K562 (cell line): ENCODE measurements around the gene CCDC69. TPM values are rescaled to one million over a fixed set of nuclear protein-coding genes. Genes with fewer than 3 reads are reported as not detected.

Experiments
- ATAC-seq: fragments of 200-7000 bp; cut with Tn5 transposase; 3 replicates; pipeline ENCODE4 v1.9.1; 2020; ENCODE audit warnings: moderate library complexity
- BruUV-seq: library from RNA; stranded (reverse); fragments of 400-500 nt; replicated peaks from 2 replicates; lab custom pipeline; 2021; lab: Mats Ljungman, UMichigan
- CTCF ChIA-PET: fragments of 300-600 bp; formaldehyde crosslinking; extraction: SDS; loops from one replicate; lab custom pipeline; 2021; ENCODE audit warnings: low intra/inter-chr PET ratio; lab: Yijun Ruan, JAX
- POLR2A ChIA-PET: fragments of 300-600, 350-650 bp; sonication (Branson Sonifier 250); formaldehyde crosslinking; extraction: SDS; loops from one replicate; lab custom pipeline; 2021; ENCODE audit warnings: antibody characterized with exemption, inconsistent platforms; lab: Yijun Ruan, JAX
- DNase-seq, 4 experiments: peaks; one replicate each; pipeline versions ENCODE4 v3.0.0 to v3.0.0-alpha.2; 2011 to 2018; ENCODE audit warnings: low spot score in 3 of 4, mixed read lengths in 3 of 4; ENCODE audit errors: extremely low read depth in 1 of 4
- FAIRE-seq: peaks from 2 replicates; lab custom pipeline; 2011; peaks lifted over from hg19 to GRCh38; lab: Jason Lieb, UNC
- H2AFZ ChIP-seq: 2 replicates; pipeline ENCODE4 v1.6.0; 2011; ENCODE audit warnings: low read depth, low read length, control low read depth, inconsistent platforms
- H3K27ac ChIP-seq: fragments of 200-600 bp; 3 replicates; pipeline ENCODE4 v1.8.0; 2011; ENCODE audit warnings: low read depth, mild to moderate bottlenecking, control low read depth, inconsistent platforms, low read length, moderate library complexity, mixed read lengths; ENCODE audit errors: extremely low read depth
- H3K27me3 ChIP-seq, 2 experiments: fragments of 300-600 bp in 1 of 2; 2 replicates in 1 of 2; 3 replicates in 1 of 2; pipeline versions ENCODE4 v1.6.0 to v1.8.0; 2011; ENCODE audit warnings: inconsistent platforms in 2 of 2, low read length in 2 of 2, mild to moderate bottlenecking in 1 of 2, mixed read lengths in 1 of 2, moderate library complexity in 1 of 2; ENCODE audit not compliant: control insufficient read depth in 2 of 2, insufficient read depth in 2 of 2
- H3K36me3 ChIP-seq: fragments of 300-600 bp; 3 replicates; pipeline ENCODE4 v1.8.0; 2011; ENCODE audit warnings: mild to moderate bottlenecking, low read length, inconsistent platforms; ENCODE audit not compliant: control insufficient read depth, insufficient read depth
- H3K4me1 ChIP-seq, 2 experiments: fragments of 200-600 bp in 1 of 2; replicated peaks in 1 of 2; 2 replicates in 1 of 2; 3 replicates in 1 of 2; pipeline versions ENCODE4 v1.5.1 to v1.8.0; 2011; ENCODE audit warnings: inconsistent platforms in 2 of 2, low read length in 2 of 2, mild to moderate bottlenecking in 1 of 2, mixed read lengths in 1 of 2, moderate library complexity in 1 of 2; ENCODE audit not compliant: control insufficient read depth in 2 of 2, insufficient read depth in 2 of 2
- H3K4me2 ChIP-seq: 2 replicates; pipeline ENCODE4 v1.6.1; 2011; ENCODE audit warnings: low read length, control low read depth, inconsistent platforms, mixed read lengths; ENCODE audit not compliant: insufficient read depth
- H3K4me3 ChIP-seq: fragments of 200-600 bp; sonication (generic), shearing (Covaris generic); 2 replicates; pipeline ENCODE4 v1.5.1; 2016; ENCODE audit warnings: control low read depth, inconsistent platforms
- H3K79me2 ChIP-seq: fragments of 200-600 bp; 3 replicates; pipeline ENCODE4 v1.8.0; 2011; ENCODE audit warnings: low read length, inconsistent platforms; ENCODE audit not compliant: control insufficient read depth, insufficient read depth
- H3K9ac ChIP-seq, 2 experiments: 2 replicates each; pipeline versions ENCODE4 v1.6.0 to v1.6.1; 2011; ENCODE audit warnings: low read depth in 2 of 2, low read length in 2 of 2, control low read depth in 1 of 2, inconsistent platforms in 1 of 2, mild to moderate bottlenecking in 1 of 2, mixed read lengths in 1 of 2; ENCODE audit not compliant: insufficient read depth in 1 of 2
- H3K9me1 ChIP-seq: one replicate; pipeline ENCODE4 v1.6.0; 2011; ENCODE audit warnings: inconsistent platforms, mild to moderate bottlenecking, low read length, moderate library complexity; ENCODE audit not compliant: control insufficient read depth, insufficient read depth
- H3K9me3 ChIP-seq: replicated peaks from 2 replicates; pipeline ENCODE4 v1.5.1; 2011; ENCODE audit warnings: low read depth, low read length, inconsistent platforms; ENCODE audit not compliant: control insufficient read depth, insufficient read depth
- H4K20me1 ChIP-seq: replicated peaks from 2 replicates; pipeline ENCODE4 v1.6.1; 2011; ENCODE audit warnings: low read length, inconsistent platforms, mixed read lengths; ENCODE audit not compliant: control insufficient read depth, insufficient read depth
- HEY1 ChIP-seq: fragments of 250-450 bp; sonication (Bioruptor Pico); IDR thresholded peaks from 2 replicates; pipeline ENCODE4 v1.5.0; 2020; ENCODE audit warnings: mild to moderate bottlenecking, moderate library complexity, borderline replicate concordance
- HMG20A ChIP-seq: fragments of 450-650 bp; formaldehyde crosslinking; conservative IDR thresholded peaks from 2 replicates; pipeline ENCODE4 v1.4.0; 2020; ENCODE audit warnings: mild to moderate bottlenecking, mixed read lengths
- ILF3 ChIP-seq: fragments of 450-650 bp; IDR thresholded peaks from 2 replicates; pipeline ENCODE4 v1.6.1; 2018; ENCODE audit warnings: antibody characterized with exemption, mild to moderate bottlenecking, moderate library complexity, borderline replicate concordance
- MAFK ChIP-seq: IDR thresholded peaks from 2 replicates; pipeline ENCODE4 v1.6.1; 2011; ENCODE audit warnings: low read length, improper control_type of control experiment
- MCM7 ChIP-seq, 2 experiments: fragments of 450-650 bp; IDR thresholded peaks; 2 replicates each; pipeline ENCODE4 v1.6.1; 2016 to 2018
- MTA3 ChIP-seq: fragments of 450-650 bp; formaldehyde crosslinking; IDR thresholded peaks from 2 replicates; pipeline ENCODE4 v1.6.1; 2017; ENCODE audit warnings: mild to moderate bottlenecking, borderline replicate concordance
- POLR2G ChIP-seq: fragments of 200-400 bp; formaldehyde crosslinking; IDR thresholded peaks from 2 replicates; pipeline ENCODE4 v1.6.1; 2017; ENCODE audit warnings: low read depth, mild to moderate bottlenecking, antibody characterized with exemption, low read length, moderate library complexity
- RBM25 ChIP-seq: fragments of 200-400 bp; formaldehyde crosslinking; IDR thresholded peaks from 2 replicates; pipeline ENCODE4 v1.6.1; 2018; ENCODE audit warnings: low read length, low read depth, moderate library complexity; ENCODE audit not compliant: severe bottlenecking
- TAF1 ChIP-seq: IDR thresholded peaks from 2 replicates; pipeline ENCODE4 v1.6.1; 2011; ENCODE audit warnings: mild to moderate bottlenecking, low read length, moderate library complexity; ENCODE audit not compliant: insufficient read depth, control insufficient read depth, severe bottlenecking; ENCODE audit errors: extremely low read depth
- ZBTB7A ChIP-seq: IDR thresholded peaks from 2 replicates; pipeline ENCODE4 v1.6.1; 2011; ENCODE audit warnings: low read depth, mild to moderate bottlenecking, low read length, moderate library complexity, borderline replicate concordance; ENCODE audit not compliant: control insufficient read depth
- ZFP36 ChIP-seq: fragments of 150-350 bp; IDR thresholded peaks from 2 replicates; pipeline ENCODE4 v1.6.1; 2018; ENCODE audit warnings: low read length, low read depth; ENCODE audit not compliant: partially characterized antibody
- ZNF444 ChIP-seq: fragments of 250-450 bp; sonication (Bioruptor Pico); IDR thresholded peaks from 2 replicates; pipeline ENCODE4 v1.4.0; 2020; ENCODE audit warnings: mild to moderate bottlenecking, moderate library complexity
- ZNF764 ChIP-seq: fragments of 250-450 bp; sonication (Bioruptor Pico); IDR thresholded peaks from 2 replicates; pipeline ENCODE4 v1.4.0; 2020; ENCODE audit warnings: low read depth, mild to moderate bottlenecking, moderate library complexity
- WGBS: fragments of 100-300 bp; shearing (Covaris generic); methylation state at CpG from one replicate; pipeline ENCODE4 v1.1.6; 2016; ENCODE audit warnings: low coverage, mixed read lengths; ENCODE audit not compliant: insufficient coverage; ENCODE audit errors: missing lambda C conversion rate; 5-methylcytosine and 5-hydroxymethylcytosine counted together
- in situ Hi-C: fragments of 300-500 bp; cut with MboI; formaldehyde crosslinking; loops from 4 replicates; pipeline ENCODE4 v1.15.0; 2018; ENCODE audit warnings: inconsistent platforms, mixed read lengths
- intact Hi-C: fragments of 100-400 bp; cut with micrococcal nuclease; formaldehyde crosslinking; loops from 2 replicates; pipeline ENCODE4 v1.14.2; 2022
- polyA plus RNA-seq, 8 experiments: library from polyadenylated mRNA; depleted of rRNA in 4 of 8; stranded (reverse) in 5 of 8; unstranded in 3 of 8; fragments of >200 nt; fragmentation: Nextera tagmentation in 2 of 8; fragmentation: Illumina TruSeq in 1 of 8; extraction: Ambion mirVana in 2 of 8; extraction: Trizol in 1 of 8; gene quantifications; 2 replicates each; pipeline versions ENCODE4 v1.2.1 to v1.2.3, GENCODE V29; 2011 to 2014; ENCODE audit warnings: inconsistent platforms in 1 of 8, missing spikeins in 1 of 8
- total RNA-seq, 7 experiments: library from RNA; depleted of rRNA in 6 of 7; stranded (reverse); fragments of >200 nt in 6 of 7; fragmentation: Illumina TruSeq in 2 of 7; extraction: Trizol in 2 of 7; gene quantifications; 2 replicates each; pipeline versions ENCODE4 v1.2.1 to v1.2.3, GENCODE V29; 2011 to 2021; ENCODE audit warnings: low replicate concordance in 1 of 7
- TF ChIP-seq, protein P1 (sequence below): sonication (generic); formaldehyde crosslinking; IDR thresholded peaks from 2 replicates; pipeline ENCODE4 v1.9.0; 2022; ENCODE audit warnings: mild to moderate bottlenecking, missing genetic modification reagents

The CCDC69 gene
- total and polyA plus RNA-seq, 9 of the 15 experiments (the other 6 are each of a cell fraction or from before 2014, with no cell fraction given), result 0.65 to 12.2 (median 7.6) TPM

DNA sequence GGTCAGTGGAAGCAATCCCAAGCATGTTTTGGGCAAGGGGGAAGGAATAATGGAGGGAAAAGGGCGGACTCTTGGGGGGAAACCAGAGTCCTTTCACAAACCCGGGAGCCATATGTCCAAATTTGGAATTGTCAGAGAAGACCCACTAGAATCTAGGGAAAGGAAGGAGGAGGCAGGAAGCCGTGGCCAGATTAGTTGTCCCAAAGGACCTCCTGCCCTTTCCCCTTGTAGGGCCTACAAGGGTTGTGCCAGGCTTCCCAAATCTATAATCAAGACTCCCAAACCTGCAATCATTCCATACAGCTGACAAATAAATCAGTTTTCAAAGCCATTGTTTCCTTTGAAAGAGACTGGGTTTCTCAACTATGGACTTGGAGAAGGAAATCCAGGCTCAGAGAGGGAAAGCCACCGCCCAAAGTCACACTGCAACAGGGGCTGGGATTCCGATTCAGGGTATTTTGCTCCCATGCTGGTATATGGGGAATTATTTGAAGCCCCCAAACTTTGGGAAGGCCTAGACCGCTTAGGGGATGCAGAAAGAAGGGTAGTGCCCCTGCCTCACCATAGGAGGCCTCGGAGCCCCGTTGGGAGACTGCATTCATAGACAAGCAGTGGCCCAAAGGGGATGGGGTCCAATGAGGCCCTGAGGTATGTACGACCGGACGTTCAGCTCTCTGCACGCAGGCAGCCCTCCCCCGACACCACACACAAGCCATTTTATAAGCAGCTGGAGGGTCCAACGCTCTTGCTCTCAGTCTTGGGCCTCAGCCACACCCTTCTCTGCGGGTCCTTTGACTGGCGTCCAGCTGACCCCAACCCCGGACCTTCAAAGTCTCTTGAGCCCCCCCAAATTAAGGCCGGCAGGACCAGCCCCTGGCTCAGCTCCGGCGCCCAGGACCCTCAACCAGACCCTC lies 67.1 kb downstream of the CCDC69 start:
- TSS peak; percentile 34 for BruUV-seq
- peak overlapping the region in 1 of 2 experiments; percentile 88; a peak in 2 of 4 replicates for H3K9ac ChIP-seq
- FAIRE-seq, result no peak
- H3K4me1 ChIP-seq, result peaks cover 24 to 25% of the 10 kb centered on the region in 2 experiments
- H3K27ac ChIP-seq, result no peak overlapping the region
- intact Hi-C loops, result no loop called here
- WGBS, result 31% methylated on average over 14 of the region's 20 CpGs
- peaks cover 0 to 2% of the 10 kb centered on the region in 2 experiments; a peak in 1 of 5 replicates for H3K27me3 ChIP-seq
- peak; percentile 63 for TF ChIP-seq ZFP36
- TF ChIP-seq HEY1, result no peak
- no peak for TF ChIP-seq ILF3
- TF ChIP-seq MTA3, result no peak
- TF ChIP-seq MAFK, result no peak
- TF ChIP-seq ZBTB7A, result no peak
- TF ChIP-seq ZNF764, result no peak
- TF ChIP-seq, protein P1, sequence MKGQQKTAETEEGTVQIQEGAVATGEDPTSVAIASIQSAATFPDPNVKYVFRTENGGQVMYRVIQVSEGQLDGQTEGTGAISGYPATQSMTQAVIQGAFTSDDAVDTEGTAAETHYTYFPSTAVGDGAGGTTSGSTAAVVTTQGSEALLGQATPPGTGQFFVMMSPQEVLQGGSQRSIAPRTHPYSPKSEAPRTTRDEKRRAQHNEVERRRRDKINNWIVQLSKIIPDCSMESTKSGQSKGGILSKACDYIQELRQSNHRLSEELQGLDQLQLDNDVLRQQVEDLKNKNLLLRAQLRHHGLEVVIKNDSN (CRISPR knock-in tag), result no peak
- TF ChIP-seq ZNF444, result no peak
- TF ChIP-seq RBM25, result peak; percentile 20
- no peak for TF ChIP-seq TAF1
- TF ChIP-seq POLR2G, result no peak
- TF ChIP-seq HMG20A, result no peak
- no peak for TF ChIP-seq MCM7 (IDR thresholded peaks at IDR 0.05)
- TF ChIP-seq, all 486 proteins: peak for 2
- in situ Hi-C loops, result no loop called here
- ChIA-PET POLR2A (interaction anchor here (0.6 to 1.5 kb wide), 8 partner anchors 9 to 105 kb away, joined by 3 to 10 read pairs (median 3); partner anchors contain the start of gene TNIP1), CTCF (interaction anchor here (1.2 kb wide), 1 partner anchor 30 kb away, joined by 3 read pairs; no protein-coding TSS in a partner anchor)
- Histone ChIP-seq H3K36me3 (no peaks in the 10 kb centered on the region), H3K9me1 (no peaks in the 10 kb centered on the region), H3K4me3 (peak overlapping the region; percentile 43), H2AFZ (0 out of 2 replicates have a peak overlapping the region, but pooled peaks have one; percentile 88), H4K20me1 (no peaks in the 10 kb centered on the region), H3K79me2 (no peaks in the 10 kb centered on the region), H3K4me2 (peak overlapping the region; percentile 79), H3K9me3 (no peaks in the 10 kb centered on the region)
- ATAC-seq (peak; percentile 4; the same call in 2 of the 3 replicates), DNase-seq (peak in 1 of 4 experiments; percentile 21)
